C4-2B (cell line): ENCODE measurements around the gene OR4D9.

Experiments used
- H3K27ac ChIP-seq: fragments of 450-650 bp; 2 replicates; pipeline ENCODE4 v1.5.1; 2017
- CTCF ChIP-seq: fragments of 450-650 bp; conservative IDR thresholded peaks from 2 replicates; pipeline ENCODE4 v1.5.1; 2017; ENCODE audit warnings: mild to moderate bottlenecking
- ZFX ChIP-seq: fragments of 450-650 bp; IDR thresholded peaks from 2 replicates; pipeline ENCODE4 v1.6.1; 2017

Gene OR4D9

GRCh38 chr11:59551659-59552521, 40.6 kb downstream of the OR4D9 start:
- peak overlapping the region; percentile 35 for H3K27ac ChIP-seq

GRCh38 chr11:59552844-59553243, 41.5 kb downstream of the OR4D9 start:
- TF ChIP-seq CTCF, result no peak
- no peak for TF ChIP-seq ZFX
- H3K27ac ChIP-seq, result no peak overlapping the region

More at GRCh38 chr11:59551659-59552521, 40.6 kb downstream of the OR4D9 start:
- TF ChIP-seq ZFX (no peak), CTCF (no peak)

GRCh38 chr11:59553323-59553722, 42.0 kb downstream of the OR4D9 start:
- no peak overlapping the region for H3K27ac ChIP-seq
- TF ChIP-seq CTCF (no peak), ZFX (no peak)

GRCh38 chr11:59555601-59556114, 44.3 kb downstream of the OR4D9 start:
- TF ChIP-seq ZFX (no peak), CTCF (no peak)
- no peak overlapping the region for H3K27ac ChIP-seq

- H3K27ac ChIP-seq, result no peak overlapping the region; the same call in 1 of the 2 replicates
- TF ChIP-seq ZFX (no peak), CTCF (no peak)
Observed at GRCh38 chr11:59556115-59556916, 45.0 kb downstream of the OR4D9 start.

- TF ChIP-seq CTCF (no peak), ZFX (no peak)
- H3K27ac ChIP-seq, result no peak overlapping the region; the same call in 1 of the 2 replicates
Observed at GRCh38 chr11:59556917-59557348, 45.6 kb downstream of the OR4D9 start.

GRCh38 chr11:59558270-59558643, 46.9 kb downstream of the OR4D9 start:
- H3K27ac ChIP-seq, result no peak overlapping the region
- TF ChIP-seq CTCF (no peak), ZFX (no peak)
